Stimulated activated naive CD4-positive, alpha-beta T cell treated with Interleukin-2 at 50 U/mL for 16 hours (primary cell): ENCODE results near the gene CLEC14A.

Source experiments
- DNase-seq: peaks from one replicate; lab custom pipeline; 2025; lab: John Stamatoyannopoulos, UW

The CLEC14A gene

DNA sequence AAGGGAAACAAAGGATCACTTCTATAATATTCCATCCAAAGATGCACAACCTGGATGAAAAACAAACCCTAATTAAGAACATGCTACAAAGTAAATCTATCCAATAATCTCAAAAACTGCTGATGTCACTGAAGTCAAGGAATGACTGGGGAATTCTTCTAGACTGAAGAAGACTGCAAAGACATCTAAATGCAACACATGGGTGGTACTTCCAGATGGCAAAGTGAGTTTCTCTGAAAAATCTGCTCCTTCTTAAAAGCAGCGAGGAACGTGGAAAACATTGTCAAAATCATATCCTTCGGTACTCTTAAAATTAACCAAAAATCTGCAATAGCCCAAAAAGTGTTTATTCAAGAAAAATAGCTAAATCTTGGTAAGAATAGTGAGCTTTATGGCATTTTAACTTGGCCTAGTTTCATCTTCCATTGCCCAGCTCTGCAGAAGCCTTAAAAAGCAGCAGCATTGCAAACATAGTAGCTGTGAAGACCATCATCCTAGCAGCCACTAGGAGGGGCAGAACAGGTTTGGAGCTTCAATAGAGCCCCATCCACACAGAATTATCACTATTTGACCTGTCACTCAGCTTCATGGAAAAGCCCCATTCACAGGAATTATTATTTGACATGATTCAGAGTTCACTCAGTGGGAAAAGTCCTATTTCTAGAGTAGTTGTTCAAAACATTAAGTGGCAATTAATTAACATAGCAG, 7.4 kb downstream of the CLEC14A start:
- DNase-seq, result no peak

DNA sequence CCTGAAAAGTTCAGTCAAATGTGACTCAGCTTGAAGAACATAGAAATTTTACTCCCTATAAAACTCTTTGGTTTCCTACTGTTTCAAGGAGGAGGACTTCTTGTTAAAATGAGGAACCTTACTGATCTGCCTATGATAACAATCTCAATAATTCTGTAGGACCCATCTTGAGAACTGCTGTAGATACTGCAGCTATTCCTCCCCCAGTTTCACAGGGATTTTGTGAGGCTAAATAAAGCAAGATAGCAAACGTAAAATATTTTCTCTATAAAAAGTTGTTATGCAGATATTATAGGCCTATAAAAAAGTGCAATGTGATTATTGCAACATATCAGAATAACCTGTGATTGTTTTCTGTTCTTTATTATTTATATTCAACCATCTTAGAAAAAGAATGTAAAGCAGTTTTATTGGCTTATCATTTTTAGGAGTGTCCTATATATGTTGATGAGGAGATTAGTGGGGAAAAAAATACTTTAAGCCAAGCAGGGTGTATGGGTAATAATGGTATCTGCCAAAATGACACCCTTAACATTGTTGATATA, 12.1 kb downstream of the CLEC14A start:
- DNase-seq, result no peak

DNA sequence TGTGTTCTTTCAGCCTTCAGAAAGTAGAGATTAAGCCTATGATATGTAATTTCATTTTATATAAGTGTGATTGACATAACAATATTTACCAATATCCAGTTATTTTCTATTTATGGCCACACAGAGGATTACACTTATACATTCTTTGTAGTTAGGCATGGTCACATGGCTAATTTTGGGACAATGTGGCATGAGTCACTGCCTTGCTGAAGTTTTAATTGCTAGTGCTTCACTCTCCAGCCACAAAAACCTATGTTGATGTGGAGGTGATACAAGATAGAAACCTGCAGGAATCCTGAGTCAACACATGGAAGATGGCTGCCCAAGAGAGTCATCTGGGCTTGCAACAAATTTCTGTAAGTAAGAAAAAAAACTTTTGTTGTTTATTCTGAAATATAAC, 17.0 kb downstream of the CLEC14A start:
- DNase-seq, result no peak

DNA sequence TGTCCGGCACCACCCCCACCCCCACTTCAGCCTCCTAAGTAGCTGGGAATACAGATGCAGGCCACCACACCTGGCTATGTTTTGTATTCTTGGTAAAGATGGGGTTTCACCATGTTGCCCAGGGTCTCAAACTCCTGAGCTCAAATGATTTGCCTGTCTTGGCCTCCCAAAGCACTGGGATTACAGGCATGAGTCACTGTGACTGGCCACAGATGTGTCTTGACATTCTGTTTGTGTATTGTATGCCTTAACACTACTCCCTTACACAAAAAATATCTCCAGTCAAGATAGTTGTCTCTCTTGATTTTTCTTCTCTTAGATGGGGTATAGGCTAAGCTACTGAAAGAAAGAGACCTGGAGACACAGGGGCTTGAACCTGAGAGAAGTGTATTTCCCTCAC, 17.6 kb downstream of the CLEC14A start:
- DNase-seq, result no peak

DNA sequence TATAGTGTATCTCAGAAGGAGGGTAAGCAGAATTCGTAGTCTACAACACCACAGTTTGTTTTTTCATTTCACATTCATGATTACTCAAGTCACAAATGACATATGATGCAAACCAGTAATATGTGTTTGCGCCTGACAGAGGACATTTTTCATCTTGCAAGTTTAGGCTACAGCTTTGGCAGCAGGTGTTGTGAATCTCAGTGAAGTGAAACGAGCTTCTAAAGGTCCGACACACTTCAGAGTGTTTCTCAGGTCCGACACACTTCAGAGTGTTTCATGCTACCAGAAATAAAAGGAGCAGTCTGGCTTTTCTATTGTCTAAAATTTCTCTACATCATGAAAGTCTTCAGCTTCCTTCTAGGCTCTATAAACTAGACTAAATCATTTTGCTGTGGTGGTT, 22.7 kb downstream of the CLEC14A start:
- no peak for DNase-seq

DNA sequence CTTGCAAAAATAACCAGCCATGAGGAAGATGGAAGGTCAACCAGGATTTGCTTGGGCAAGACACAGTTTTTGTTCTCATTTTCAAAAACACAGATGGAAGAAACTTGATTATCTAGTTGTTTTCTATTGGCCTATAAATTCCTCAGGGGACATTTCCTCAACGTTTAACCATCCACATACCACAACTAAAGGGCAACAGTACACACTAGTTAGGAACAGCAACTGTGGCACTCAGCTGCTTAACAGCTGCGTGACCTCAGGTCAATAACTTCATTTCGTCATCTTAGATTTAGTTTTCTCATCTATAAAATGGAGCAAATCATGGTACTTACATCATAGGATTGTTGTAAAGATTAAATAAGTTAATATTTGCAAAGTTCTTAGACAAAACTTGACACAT, 29.5 kb downstream of the CLEC14A start:
- DNase-seq, result no peak

DNA sequence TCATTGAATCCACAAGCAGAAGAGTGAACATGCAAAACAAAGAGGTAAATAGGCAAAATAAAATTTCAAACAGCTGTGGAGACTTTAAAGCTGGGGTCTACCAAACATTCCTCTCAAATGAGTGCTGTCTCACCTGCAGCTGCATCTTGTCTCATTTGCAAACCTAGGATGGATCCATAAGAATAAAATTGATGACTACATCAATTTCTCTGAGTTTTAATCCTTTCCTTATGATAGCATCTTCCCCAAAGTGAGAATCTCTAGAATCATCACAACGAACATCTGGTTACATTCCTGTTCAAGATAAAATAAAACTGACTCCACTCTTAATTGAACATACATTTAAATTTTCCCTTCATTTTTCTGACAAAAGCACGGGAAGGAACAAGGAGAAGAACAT, 29.9 kb downstream of the CLEC14A start:
- DNase-seq, result no peak

DNA sequence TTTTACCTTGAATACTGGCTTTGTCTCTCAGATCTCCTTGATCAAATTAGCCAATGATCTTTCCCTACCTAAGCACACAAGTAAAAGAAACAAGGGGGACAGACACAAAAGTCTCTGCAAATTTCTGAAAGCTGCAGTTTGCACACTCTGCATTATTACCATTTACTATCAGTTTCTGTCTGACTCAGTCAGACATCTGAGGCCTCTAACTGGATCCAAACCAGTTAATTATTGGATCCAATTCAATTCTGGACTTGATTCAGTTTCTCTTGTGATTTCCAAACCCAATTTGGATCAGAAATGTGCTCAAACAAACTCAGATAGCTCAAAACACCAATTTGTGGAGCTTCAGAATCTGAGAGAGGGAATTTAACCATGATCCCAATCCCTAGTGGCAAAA, 31.6 kb downstream of the CLEC14A start:
- DNase-seq, result no peak

DNA sequence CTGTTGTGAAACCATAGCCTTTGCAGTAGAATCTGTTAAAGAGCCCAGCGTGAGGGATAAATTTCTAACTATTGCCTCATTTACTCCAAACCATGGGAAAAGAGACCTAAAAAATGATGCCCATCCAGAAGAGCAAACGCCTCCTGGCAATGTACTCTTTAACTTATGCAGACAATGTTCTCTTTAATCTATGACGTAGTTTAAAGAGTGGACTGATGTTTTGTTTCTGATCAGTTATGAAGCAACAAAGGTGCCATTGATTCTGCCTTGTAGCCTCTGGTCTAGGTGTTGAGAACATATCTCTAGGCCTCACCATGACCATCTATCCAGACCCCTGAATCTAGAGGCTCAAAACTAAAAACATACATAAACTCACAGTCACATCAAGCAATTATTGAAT, 34.8 kb downstream of the CLEC14A start:
- DNase-seq, result no peak

DNA sequence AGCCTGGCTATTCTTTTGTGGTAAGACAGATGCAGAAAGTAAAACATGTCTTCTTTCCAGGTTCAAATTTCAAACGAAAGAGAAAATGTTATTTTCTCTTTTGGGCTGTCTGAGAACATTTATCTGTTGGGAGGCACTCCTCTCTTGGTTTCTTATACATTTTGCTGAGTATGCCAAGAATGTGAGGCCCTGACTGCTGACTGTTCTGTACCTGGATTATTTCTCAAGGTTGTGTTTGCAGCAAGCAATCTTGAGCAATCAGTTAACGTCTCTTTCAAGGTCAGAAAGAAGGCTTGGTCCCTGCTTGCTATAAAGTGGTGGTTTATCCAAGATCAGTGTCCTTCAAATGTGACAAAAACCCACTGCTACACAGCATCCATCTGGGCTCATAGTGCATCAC, 38.3 kb downstream of the CLEC14A start:
- DNase-seq, result no peak

DNA sequence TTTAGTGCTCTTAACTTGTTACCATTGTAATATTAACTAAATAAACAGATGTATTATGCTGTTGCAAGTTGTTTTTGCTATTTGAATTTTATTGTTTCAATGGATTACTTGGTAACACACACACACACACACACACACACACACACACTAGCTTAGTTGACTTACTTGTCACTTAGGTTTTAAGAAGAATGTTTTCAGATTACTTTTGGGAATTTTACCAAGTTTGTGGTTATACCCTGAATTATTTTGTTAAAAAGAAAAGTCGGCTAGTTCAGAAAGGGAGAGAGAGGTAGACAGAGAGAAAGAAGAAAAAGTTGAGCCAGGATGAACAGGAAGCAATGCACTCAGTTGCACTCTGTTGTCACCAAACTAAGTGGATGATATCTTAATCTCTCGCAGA, 42.9 kb downstream of the CLEC14A start:
- no peak for DNase-seq

DNA sequence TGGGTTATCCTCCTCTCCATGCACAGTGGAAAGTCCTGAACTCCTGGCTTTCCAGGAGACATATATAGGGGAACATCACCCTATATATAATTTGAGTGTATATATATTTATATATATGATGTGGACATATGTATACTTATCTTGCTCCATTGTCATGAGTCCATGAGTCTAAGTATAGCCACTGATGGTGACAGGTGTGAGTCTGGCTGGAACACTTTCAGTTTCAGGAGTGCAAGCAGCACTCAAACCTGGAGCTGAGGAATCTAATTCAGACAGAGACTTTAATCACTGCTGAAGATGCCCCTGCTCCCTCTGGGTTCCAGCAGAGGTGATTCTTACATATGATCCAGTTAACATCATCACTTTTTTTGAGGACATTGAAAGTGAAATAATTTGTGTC, 43.8 kb downstream of the CLEC14A start:
- no peak for DNase-seq

DNA sequence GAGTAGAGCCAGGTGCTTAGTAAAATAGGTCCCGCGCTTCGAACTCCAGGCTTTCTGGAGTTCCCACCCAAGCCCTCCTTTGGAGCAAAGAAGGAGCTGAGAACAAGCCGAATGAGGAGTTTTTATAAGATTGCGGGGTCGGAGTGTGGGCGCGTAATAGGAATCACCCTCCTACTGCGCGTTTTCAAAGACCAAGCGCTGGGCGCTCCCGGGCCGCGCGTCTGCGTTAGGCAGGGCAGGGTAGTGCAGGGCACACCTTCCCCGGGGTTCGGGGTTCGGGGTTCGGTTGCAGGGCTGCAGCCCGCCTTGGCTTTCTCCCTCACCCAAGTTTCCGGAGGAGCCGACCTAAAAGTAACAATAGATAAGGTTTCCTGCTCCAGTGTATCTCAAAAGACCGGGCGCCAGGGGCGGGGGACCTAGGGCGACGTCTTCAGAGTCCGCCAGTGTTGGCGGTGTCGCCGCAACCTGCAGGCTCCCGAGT, 44.6 kb downstream of the CLEC14A start:
- no peak for DNase-seq

DNA sequence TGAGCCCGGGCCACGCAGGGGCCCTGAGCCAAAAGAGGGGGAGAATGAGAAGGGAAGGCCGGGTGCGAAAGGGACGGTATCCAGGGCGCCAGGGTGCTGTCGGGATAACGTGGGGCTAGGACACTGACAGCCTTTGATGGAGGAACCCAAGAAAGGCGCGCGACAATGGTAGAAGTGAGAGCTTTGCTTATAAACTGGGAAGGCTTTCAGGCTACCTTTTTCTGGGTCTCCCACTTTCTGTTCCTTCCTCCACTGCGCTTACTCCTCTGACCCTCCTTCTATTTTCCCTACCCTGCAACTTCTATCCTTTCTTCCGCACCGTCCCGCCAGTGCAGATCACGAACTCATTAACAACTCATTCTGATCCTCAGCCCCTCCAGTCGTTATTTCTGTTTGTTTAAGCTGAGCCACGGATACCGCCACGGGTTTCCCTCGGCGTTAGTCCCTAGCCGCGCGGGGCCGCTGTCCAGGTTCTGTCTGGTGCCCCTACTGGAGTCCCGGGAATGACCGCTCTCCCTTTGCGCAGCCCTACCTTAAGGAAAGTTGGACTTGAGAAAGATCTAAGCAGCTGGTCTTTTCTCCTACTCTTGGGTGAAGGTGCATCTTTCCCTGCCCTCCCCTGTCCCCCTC, 45.2 kb downstream of the CLEC14A start:
- no peak for DNase-seq

DNA sequence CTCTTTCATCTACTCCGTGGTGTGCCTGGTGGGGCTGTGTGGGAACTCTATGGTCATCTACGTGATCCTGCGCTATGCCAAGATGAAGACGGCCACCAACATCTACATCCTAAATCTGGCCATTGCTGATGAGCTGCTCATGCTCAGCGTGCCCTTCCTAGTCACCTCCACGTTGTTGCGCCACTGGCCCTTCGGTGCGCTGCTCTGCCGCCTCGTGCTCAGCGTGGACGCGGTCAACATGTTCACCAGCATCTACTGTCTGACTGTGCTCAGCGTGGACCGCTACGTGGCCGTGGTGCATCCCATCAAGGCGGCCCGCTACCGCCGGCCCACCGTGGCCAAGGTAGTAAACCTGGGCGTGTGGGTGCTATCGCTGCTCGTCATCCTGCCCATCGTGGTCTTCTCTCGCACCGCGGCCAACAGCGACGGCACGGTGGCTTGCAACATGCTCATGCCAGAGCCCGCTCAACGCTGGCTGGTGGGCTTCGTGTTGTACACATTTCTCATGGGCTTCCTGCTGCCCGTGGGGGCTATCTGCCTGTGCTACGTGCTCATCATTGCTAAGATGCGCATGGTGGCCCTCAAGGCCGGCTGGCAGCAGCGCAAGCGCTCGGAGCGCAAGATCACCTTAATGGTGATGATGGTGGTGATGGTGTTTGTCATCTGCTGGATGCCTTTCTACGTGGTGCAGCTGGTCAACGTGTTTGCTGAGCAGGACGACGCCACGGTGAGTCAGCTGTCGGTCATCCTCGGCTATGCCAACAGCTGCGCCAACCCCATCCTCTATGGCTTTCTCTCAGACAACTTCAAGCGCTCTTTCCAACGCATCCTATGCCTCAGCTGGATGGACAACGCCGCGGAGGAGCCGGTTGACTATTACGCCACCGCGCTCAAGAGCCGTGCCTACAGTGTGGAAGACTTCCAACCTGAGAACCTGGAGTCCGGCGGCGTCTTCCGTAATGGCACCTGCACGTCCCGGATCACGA, 46.0 kb downstream of the CLEC14A start:
- peak; percentile 4 for DNase-seq

DNA sequence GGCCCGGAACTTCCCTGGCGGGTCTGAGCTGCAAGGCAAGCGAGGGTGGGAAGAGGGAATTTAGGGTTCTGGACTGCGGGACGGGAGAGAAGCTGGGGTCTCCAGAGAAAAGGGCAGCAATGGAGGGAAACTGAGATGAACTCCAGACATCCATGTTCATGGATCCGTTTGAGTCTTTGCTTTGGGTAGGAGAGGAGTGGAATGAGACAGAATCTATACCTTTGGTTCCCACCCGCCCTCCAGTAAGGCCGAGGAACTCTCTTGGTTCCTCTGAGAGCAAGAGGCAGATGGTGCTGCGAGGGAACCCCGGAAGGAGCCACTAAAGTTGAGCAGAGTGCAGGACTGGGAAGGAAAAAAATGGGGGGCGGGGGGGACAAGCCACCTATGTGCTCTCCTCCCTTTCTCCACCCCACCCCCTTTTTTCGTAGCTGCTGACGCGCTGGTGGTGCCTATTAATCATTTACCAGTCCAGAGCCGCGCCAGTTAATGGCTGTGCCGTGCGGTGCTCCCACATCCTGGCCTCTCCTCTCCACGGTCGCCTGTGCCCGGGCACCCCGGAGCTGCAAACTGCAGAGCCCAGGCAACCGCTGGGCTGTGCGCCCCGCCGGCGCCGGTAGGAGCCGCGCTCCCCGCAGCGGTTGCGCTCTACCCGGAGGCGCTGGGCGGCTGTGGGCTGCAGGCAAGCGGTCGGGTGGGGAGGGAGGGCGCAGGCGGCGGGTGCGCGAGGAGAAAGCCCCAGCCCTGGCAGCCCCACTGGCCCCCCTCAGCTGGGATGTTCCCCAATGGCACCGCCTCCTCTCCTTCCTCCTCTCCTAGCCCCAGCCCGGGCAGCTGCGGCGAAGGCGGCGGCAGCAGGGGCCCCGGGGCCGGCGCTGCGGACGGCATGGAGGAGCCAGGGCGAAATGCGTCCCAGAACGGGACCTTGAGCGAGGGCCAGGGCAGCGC, 47.0 kb downstream of the CLEC14A start:
- DNase-seq, result no peak

DNA sequence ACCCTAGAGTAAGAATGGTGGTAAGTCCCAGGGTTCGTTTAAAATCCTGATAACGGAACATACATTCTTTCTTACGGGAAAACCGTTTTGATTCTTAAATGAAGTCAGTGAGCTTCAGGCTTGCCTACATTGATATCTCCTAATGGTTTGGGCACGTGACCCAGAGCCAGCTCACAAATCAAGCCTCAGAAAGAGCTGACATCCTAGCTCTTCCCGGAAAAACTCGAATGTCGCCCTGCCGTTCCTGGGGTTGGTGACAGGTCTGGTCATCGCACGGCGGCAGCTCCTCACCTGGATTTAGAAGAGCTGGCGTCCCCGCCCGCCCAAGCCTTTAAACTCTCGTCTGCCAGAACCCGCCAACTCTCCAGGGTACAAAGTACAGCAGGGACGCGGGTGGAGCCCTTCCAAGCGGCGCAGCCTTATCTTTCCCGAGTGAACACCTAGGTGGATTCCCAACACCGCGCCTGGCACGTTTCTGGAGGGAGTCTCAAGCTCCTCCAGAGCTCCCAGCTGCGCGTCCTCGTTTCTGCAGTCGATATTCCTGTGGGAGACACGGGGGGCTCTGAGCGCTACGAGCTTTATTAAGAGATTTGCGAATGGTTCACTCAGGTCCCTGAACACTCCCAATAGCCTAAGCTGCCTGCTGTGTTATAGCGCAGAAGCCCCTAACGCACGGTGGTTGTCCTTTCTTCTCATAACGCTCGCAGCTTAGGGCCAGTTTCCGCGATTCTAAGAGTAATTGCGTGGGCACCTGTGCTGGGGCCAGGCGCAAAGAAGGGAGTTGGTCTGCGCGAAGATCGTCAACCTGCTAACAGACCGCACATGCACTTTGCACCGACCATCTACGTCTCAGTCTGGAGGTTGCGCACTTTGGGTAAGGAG, 47.9 kb downstream of the CLEC14A start, which contains the start of gene SSTR1:
Gene SSTR1, plus strand, starts transcription at position 169 of the 882 bp plus-strand sequence. CDS start 1,486 bp downstream, outside the sequence.
- DNase-seq, result no peak

DNA sequence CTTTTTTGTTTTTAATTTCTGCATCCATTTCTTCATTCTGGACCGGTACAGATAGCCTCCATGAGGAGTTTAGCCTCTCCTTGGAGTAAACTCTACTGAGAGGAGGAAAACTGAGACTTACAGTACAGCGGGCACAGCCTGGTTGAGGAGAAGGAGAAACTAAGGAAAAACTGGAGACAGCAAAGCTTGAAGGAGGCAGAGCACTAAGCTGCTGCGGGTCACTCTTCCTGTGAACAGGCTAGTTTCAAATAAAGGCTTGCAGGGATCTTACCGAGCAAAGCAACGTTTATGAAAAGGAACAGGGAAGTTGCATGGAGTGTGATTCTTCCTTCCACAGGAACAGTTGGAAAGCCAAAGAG, 48.5 kb downstream of the CLEC14A start:
- DNase-seq, result no peak

DNA sequence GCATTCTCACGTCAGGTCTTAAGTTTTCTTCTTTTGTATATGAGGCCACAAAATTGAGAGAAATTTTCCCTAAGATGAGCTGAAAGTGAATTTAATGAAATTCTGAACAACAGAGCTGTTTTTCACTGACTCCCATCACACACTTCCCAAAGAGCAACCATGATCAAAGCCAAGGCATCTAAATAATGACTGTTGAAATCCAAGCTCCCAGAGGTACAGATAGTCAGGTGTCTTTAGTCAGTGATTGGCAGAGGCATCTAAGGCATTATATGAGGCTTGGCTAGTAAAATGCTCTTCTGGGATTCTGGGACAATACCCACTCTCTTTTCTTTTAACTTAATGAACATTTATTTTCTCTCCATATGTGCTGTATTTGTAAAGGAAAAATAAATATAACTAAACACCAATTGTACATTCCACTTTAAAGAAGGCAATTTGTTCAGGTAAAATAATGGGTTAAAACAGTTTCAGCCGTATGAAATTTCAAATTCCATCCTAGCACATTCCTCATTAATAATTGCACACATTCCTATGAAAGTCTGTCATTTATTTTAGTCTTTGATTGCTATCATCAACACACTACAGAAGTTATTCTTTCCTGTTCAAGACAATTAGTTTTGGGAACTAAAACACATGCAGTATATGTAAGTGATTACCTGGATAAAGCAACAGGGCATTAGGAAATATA, 49.1 kb downstream of the CLEC14A start:
- no peak for DNase-seq
